Measurements from ENCODE around the gene MYEOV.

MYEOV gene

GRCh38 chr11:69286374-69287371 lies 7.3 kb upstream of the MYEOV start:
- DNase-seq (ENCODE audit: low spot score), result no peak

GRCh38 chr11:69287968-69288882 lies 5.7 kb upstream of the MYEOV start:
- no peak for DNase-seq (ENCODE audit: low spot score)

DNA sequence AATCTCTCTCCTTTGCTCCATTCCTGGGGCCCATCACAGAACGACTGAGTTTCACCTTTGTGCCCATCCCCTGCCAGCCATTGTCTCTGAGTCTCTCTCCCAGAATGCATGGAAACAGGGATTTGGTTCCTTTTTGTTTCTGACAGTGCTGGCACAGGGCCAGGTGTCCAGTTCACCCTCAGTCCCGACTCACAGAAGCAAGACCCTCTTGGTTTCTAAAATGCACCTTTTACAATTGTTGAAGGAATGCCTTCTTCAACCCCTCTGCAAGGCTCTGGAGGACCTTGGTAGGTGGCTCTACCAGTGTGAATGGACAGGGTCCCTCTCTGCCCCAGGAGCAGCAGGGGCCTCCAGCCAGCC lies 5.1 kb upstream of the MYEOV start:
- no peak for DNase-seq (ENCODE audit: low spot score)

GRCh38 chr11:69290806-69291205 lies 3.1 kb upstream of the MYEOV start:
- no peak for DNase-seq (ENCODE audit: low spot score)

DNA sequence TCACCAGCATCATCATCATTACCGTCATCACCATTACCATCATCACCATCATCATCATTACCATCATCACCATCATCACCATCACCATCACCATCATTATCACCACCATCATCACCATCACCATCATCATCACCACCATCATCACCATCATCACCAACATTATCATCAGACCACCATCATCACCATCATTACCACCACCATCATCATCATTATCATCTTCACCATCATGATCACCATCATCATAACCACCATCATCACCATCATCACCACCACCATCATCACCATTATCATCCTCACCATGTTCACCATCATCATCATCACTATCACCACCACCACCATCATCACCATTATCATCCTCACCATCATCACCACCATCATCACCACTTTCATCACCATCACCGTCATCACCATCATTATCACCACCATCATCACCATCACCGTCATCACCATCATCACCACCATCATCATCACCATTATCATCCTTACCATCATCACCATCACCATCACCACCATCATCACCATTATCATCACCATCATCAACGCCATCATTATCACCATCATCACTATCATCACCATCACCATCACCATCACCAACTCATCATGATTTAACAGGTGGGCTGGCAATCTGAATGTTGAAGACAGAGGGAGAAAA lies 2.4 kb upstream of the MYEOV start:
- DNase-seq (ENCODE audit: low spot score), result no peak

GRCh38 chr11:69292221-69292648 lies 1.7 kb upstream of the MYEOV start:
- DNase-seq (ENCODE audit: low spot score), result peak; percentile 50

DNA sequence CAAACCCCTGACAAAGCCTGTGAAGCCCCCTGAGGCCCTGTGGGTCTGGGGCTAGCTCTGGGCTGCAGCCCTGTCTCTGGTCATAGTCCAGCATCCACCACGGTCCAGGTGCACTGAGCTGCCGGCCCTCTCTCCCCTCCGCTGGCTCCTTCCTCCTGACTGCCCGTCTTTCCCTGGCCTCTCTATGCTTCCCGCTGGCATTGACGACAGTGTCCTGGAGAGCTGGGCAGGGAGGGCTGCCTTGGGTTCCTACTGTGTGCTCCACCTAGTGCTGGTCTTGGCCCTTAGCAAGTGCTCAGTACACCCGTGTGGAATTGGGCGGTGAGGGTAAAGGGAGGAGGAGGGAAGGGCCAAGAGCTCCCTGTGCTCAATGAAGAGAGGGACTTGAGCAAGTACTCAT lies 868 bp upstream of the MYEOV start:
- no peak for DNase-seq (ENCODE audit: low spot score)

GRCh38 chr11:69294571-69295078 lies 670 bp downstream of the MYEOV start:
- DNase-seq (ENCODE audit: low spot score), result no peak

DNA sequence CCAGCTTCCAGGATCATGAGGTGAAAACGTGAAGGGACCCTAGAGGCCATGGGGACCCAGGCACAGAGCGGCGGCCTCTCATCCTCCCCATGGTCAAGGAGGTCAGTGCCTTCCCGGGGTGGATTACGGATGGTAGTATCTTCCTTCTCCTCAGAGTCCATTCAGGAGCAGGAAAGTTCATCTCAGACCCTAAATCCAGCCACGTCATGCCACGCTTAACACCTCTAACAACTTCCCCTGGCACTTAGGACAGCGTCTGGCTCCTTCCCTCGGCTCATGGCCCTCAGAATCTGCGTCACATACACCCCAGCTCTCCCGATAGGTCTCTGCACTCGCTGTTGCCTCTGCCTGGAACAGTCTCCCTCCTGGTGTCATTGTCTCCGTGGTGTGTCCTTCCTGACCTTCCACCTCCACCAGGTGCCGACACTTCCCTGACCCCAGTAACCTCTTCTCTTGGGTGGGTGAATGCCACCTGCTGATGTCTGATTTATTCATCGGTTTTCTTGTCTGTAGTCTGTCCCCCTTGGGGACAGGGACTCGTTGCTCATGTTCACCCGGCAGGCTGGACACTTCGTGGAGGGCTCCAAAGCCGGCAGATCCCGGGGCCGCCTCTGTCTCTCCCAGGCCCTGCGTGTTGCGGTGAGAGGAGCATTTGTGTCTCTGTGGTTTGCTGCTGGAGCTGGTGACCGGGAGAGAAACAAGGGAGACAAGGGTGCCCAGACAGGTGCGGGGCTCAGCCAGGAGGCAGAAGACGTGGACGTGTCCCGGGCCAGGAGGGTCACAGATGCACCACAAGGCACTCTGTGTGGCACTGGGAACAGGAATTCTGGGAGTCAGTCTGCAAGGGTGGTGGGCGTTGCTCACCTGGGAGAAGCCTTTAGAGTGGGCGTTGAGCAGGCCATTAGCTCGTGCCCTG lies 1.4 kb downstream of the MYEOV start:
- no peak for DNase-seq (ENCODE audit: low spot score)

DNA sequence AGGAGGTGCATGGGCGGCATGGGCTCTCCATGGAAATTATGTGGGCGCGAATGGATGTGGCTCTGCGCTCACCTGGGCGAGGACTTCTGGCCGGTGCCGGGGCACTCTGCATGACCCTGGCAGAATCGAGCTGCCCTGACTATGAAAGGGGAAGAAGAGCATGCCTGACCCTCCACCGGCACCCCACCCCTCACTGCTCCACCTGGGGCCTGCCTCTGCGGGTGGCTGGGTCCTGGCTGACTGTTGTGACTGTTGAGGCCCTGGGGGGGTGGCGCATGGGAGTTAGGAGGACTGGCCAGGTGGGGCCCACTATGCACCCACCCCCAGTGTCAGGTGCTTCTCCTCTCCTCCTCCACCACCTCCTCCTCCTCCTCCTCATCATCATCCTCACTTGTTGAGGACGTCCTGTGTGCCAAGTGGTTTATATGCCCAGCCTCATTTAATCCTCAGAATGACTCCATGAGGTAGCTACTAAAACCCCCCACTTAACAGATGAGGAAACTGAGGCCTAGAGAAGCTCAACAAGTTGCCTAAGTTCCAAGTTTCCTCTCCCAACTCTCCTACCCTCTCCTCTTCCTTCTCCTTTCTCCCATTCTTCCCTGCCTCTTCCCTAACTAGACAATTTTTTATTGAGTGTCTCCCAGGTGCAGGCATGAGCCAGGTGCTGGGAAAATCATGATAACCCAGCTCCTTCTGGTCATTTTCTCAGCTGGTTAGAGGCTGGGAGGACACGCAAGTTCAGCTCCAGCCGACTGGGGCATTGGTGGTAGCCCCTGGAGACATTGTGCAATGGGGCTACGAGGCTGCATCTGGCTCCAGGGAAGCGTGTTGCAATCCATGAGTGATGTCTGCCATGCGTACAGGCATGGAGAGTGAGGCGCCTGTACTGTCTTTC lies 2.3 kb downstream of the MYEOV start:
- no peak for DNase-seq (ENCODE audit: low spot score)

- peak; percentile 87 for DNase-seq (ENCODE audit: low spot score)
These were observed 3.2 kb downstream of the MYEOV start for GRCh38 chr11:69296890-69297786.

DNA sequence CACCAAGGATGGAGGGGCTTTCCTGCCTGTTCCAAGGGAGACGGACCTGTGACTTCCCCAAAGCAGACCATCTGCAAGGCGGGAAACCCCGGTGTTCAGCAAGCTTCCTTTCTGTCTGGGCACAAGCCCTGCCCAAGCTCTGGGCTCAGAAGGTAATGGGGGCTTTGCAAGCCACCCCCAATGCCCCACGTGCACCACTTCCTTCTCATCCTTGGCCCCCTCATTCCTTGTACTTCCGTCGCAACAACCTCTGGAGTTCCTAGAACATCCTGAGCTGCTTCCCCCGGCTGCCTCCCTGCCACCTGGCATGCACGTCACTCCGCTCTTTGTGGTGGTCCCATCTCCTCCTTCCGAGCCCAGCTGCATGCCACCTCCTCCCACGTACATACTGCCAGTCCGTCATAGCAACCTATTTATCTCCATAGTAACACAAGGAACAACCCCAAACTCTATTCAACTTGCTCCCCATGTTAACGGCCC lies 3.9 kb downstream of the MYEOV start:
- peak; percentile 37 for DNase-seq (ENCODE audit: low spot score)

GRCh38 chr11:69298267-69299022 lies 4.5 kb downstream of the MYEOV start:
- DNase-seq (ENCODE audit: low spot score), result peak; percentile 37

GRCh38 chr11:69299023-69299461 lies 5.1 kb downstream of the MYEOV start:
- DNase-seq (ENCODE audit: low spot score), result no peak

GRCh38 chr11:69299572-69299971 lies 5.6 kb downstream of the MYEOV start:
- no peak for DNase-seq (ENCODE audit: low spot score)

DNA sequence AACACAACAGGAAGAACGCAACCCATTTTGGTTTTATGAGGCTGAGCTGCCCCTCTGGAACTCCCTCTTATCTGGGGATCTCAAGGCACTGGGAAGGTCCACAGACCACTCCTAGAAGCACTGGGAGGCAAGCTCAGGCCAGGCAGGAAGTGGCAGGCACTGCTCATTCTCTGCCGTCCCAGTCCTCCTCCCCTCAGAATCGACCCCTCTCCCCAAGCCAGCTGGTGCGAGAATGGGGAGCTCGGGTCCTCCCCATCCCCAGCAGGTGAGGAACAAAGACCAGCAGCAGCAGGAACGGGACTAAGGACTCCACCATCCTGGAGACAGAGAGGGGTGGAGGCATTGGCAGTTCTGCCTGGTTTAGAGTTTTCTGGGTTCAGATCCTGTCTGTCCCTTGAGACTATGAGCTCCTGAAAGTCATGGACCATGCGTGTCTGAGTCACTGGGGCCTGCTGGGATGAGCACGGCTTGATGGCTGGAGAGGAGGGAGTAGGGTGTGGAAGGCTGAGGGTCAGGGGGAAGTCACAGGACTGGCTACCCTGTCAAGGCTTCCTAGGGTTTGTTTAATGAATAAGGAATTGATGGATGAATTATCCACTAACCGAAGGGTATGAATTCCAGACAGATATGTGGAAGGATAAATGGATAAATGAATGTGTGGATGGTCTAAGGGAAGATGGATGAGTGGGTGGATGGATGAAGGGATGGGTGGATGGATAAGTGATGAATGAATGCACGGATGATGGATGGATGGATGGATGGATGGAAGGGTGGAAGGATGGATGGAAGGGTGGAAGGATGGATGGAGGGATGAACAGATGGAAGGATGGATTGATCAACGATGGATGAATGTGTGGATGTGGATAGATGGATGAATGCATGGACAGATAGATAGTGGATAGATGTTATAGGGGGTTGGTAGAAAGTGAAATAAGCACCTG lies 6.4 kb downstream of the MYEOV start:
- no peak for DNase-seq (ENCODE audit: low spot score)

DNA sequence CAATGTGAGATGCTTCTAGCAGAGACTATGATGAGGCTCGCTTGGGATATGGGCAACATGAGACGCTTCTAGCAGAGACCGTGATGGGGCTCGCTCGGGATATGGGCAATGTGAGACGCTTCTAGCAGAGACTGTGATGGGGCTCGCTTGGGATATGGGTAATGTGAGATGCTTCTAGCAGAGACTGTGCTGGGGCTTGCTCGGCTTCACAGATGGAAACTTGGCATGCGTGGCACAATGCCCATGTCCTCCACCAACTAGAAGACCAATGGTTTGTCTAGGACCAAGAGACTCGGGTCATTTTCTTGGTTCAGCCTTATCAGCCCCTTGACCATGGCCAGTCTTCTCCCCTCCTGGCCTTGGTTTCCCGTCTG lies 7.1 kb downstream of the MYEOV start:
- no peak for DNase-seq (ENCODE audit: low spot score)
